D341Med (cell line): Measurements from ENCODE around the gene TACC3.
"Not testable (repeated sequence)": the region's sequence is repeated elsewhere in the genome, so short reads cannot be mapped to it uniquely, and the experiment has no call there.

Experiments used
- DNase-seq: peaks from one replicate; pipeline ENCODE4 v3.0.0; 2012; ENCODE audit warnings: low spot score

TACC3 gene

GRCh38 chr4:1721003-1721665, at the start of gene TACC3, which contains the start of gene TMEM129:
Gene TACC3, plus strand, starts transcription at chr4:1721521. Its CDS starts 1,901 bp downstream, at chr4:1723422.
Gene TMEM129, minus strand, starts transcription at chr4:1721323. Its CDS starts 486 bp downstream, at chr4:1720837.
- peak; percentile 100 for DNase-seq

GRCh38 chr4:1673671-1674070, 47.6 kb upstream of the TACC3 start:
- DNase-seq, result no peak

DNA sequence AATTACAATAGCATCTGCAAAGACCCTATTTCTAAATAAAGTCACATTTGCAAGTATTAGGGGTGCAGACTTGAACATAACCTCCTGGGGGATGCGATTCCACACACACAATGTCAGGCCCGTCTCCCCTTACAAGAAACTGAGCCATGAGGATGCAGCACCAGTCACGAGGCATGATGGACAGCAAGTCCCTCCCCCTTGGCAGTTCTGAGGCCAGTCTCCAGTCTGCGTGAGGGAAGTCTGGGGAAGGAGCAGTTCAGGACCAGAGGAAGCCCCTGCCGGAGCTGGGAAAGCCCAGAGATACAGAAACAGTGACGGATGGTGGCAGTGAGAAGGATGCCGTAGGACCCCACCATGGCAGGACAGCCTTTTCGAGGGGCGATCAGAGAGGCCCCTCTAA, 46.6 kb upstream of the TACC3 start:
- no peak for DNase-seq

DNA sequence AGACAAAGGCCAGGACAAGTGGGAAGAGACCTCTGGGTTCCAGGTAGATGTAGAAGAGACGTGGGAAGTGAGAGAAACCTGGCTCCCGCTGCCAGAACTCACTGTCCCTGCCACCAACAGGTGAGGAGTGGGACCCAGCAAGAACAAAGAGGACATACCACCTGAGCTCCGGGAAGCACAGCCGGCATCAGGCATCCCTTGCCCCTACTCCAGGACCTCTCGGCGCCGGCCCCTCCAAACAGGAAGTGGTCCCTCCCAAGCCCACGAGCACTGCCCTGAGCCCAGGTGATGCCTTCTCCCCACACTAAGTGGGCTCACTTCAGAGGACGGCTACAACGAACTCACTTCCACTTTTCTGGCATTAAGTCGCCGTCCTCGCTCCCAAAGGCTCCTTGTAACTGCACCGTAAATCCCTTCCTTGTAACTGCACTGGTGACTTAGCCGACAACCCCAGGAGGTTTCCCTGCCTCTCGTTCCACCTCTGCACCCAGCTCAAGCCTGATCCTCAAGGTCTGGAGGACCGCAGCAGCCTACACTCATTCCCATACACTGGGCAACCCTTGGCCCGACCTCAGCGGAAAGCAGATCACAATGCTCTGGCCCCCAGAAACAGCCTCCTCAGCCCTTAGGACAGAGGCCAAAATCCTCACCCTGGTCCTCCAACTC, 46.1 kb upstream of the TACC3 start:
- no peak for DNase-seq

GRCh38 chr4:1675802-1676137, 45.6 kb upstream of the TACC3 start:
- no peak for DNase-seq

DNA sequence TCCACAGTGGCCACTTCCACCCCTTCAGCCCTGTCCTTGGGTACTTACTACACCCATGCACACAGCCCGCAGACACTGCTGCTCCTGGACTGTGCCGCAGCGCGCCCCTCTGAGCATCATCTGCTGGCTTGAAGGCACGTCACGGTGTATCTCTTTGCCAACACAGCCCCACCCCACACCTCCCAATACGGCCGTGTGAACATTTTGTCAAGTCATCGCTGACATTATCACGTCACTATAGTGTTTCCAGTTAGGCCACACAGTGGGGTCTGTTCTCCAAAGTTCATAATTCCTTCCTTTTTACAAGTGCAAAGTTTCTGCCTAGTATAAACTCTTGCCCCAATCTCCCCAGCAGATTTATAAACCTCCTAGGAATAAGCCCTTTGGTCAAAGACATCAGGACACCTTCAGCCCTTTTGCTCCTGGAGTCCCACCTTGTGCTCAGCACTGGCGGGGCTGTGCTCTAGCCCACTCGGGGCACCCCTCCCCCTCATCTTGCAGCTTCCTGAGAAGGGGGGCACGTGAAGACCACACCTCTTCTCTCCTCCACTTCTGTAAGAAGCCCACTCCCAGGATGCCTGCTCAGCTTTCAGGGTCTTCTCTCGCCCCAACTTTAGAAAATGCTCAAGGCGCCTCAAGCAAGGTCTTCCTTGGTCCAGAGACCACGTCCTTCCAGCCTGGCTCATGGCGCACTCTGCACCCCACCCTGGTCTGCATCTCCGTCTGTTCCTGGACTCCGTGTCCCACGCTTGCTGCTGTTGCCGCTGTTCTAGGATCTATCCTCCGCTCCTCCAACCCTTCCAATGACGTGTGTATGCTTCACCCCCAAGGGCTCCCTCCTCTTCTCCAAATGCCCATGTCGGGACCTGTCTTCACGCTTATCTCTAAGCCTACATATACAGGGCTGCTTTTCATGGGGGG, 44.5 kb upstream of the TACC3 start:
- DNase-seq, result no peak

DNA sequence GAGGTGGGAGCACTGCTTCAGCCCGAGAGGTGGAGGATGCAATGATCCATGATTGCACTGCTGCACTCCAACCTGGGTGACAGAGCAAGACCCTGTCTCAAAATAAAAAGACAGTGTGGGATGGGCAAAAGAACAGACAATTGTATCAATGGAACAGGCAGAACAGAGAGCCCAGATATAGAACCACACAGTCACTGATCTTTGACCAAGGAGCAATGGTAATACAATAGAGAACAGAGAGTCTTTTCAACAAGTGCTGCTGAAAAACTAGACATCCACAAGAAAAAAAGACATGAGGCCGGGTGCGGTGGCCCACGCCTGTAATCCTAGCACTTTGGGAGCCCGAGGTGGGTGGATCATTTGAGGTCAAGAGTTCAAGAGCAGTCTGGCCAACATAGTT, 43.1 kb upstream of the TACC3 start:
- DNase-seq, result no peak

DNA sequence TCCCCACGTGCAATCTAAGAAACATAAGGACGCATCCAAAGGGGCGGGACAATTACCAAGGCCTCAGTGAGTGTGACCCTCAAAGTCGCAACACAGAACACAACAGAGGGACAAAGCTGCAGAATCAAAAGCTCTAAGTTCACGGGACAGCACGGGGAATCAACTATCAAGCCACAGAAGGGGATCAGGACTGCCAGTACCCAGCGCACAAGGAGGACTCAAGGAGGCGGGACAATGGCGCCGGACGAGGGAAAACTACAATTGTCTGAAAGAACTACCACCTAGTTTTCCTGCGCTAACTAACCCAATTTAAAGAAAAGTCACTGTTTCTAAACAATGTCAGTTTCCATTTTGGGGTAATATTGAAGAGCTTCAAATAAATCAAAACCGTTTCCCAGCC, 38.5 kb upstream of the TACC3 start:
- no peak for DNase-seq

- no peak for DNase-seq
Observed at GRCh38 chr4:1683261-1683735, 38.0 kb upstream of the TACC3 start.

DNA sequence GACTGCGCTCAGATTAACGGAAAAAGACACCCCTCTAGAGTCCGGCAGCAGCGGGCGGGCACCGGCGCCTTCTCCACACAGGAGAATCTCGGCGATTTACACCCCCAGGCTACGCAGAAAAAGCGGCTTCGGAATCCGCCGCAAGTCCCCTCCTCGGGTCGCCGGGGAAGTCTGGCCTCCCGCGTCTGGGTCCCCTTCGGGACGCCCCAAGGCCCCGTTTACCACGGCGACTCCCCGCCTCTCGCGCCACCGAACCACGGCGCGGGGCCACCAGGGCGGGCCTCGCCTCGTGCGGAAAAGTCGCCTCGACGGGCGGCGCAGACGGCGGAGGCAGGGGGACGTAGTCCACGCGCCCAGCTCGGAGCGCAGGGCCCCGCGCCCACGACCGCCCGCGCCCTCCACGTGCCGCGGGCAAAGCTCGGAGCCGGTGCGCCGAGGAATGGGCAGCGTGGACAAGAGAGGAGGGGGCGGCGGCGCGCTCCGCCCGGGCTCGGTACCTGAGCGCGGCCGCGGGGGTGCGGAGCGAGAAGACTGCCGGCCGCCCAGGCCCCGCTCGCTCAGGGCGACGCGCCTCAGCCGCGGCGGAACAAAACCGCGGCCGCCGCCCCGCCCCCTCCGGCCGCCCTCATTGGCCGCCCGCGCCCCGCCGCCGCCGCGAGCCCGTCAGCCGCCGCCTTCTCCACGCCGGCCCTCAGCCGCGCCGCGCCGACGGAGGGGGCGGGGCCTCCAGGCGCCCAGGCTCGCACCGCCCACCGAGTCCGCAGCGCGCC, 37.4 kb upstream of the TACC3 start, which contains the start of gene FAM53A:
FAM53A (minus strand) TSS at position 578 of the 770 bp plus-strand sequence. CDS start 15,572 bp downstream, outside the sequence.
- peak; percentile 97 for DNase-seq

- no peak for DNase-seq
Observed at GRCh38 chr4:1684506-1685234, 36.7 kb upstream of the TACC3 start.

DNA sequence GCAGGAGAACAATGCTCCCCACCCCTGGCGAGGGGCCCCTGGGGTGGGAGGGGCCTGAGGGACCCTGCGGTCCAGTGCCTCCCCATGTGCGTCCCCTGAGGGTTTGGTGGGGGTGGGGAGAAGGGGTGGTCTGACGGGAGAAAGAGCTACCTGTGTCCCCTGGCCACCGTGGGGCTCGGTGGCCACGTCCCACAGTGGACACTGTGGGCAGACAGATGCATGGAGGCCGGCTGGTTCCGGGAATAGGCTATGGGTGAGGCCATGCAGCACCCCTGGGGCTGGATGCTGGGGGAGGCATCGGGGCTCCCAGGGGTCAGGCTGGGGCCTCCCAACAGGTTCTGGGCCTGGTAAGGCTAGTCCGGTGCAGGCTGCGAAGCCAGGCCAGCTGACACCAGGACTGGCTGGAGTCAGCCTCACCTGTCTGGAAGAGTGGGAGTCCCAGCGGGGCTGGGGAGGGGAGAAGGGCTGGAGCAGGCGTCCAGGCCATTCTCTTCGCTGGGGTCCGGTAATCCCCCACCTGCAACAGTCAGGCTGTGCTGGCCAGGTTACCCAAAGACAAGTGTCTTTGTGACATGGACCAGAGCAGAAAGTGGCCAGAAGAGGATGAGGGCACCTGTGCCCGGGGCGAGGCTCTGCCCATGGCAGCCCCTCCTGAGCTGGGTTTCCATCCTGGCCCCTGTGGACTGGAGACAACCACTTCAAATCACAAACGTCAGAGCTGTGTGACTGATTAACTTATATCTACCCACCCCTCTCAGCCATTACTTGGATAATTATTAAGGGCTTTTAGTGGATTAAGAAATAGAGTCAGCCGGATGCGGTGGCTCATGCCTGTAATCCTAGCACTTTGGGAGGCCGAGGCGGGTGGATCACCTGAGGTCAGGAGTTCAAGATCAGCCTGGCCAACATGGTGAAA, 35.8 kb upstream of the TACC3 start:
- DNase-seq, result peak; percentile 74

GRCh38 chr4:1686440-1687036, 34.8 kb upstream of the TACC3 start:
- no peak for DNase-seq

DNA sequence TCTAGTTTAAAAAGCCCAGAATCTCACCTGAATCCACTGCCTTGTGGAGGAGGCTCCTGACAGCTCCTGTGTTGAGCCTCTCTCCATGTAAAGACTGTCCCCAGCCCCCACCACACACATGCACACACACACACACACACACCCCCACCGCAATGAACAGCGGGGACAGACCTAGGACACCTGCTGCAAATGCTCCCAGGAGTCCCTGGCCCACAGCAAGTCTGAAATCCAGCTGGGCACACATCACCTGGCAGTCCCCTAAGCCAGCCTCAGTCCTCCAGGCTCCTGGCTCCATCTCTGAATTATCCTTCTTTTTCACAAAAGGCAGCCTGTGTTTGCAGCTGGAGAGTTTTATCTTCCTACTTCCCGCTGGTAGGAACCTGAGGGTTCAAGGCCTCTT, 30.6 kb upstream of the TACC3 start:
- no peak for DNase-seq

- no peak for DNase-seq
Observed at GRCh38 chr4:1691737-1692373, 29.5 kb upstream of the TACC3 start.

DNA sequence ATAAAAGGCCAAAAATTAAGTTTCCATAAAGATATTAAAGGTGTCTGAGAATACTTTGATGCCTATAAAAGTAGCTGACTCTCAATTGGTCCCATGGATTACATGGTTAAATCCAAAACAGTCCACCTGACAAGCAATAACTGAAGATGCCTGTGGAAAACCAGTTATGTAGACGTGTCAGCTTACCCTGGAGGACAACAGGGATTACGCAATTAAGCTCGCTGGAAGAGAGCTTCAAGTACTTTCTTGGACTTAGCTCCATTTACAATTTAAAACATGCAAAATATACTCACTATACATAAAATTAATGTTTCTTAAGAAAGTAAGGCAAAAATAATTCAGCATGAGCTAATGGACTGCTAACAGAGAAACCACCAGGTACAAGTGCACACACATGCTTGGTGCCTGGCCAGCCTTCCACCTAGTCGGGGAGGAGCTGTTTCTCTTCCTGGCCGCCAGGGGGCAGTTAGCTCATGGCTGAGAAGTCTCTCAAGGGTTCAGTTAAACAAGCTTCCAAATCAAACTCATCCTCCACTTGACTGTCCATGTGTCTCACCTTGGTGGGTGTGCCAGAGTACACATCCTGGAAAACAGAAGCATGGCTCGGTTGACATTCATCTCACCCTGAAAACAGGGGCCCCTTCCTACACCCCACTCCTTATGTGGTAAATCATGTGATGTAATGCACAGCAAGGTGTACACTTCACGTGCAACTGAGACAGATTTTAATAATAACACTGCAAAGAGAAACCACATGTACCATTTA, 28.0 kb upstream of the TACC3 start:
- DNase-seq, result peak; percentile 81

DNA sequence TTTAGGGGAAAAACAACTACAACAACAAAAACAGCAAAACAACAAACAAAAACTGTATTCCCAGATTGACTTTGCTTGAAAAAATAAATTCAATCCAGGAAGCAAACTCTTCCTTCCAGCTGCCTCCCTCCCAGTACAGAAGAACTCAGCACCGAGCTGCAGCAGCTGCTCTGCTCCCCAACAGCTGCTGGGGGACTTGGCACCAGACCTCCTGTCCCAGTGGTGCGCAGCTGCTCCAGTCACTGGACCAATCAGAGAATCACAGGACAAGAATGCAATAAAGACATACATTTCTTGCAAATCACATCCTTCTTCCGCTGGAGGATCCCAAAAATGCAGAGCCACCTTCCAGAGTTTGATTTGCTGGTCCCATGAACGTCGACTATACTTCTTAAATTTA, 25.4 kb upstream of the TACC3 start:
- peak; percentile 62 for DNase-seq

DNA sequence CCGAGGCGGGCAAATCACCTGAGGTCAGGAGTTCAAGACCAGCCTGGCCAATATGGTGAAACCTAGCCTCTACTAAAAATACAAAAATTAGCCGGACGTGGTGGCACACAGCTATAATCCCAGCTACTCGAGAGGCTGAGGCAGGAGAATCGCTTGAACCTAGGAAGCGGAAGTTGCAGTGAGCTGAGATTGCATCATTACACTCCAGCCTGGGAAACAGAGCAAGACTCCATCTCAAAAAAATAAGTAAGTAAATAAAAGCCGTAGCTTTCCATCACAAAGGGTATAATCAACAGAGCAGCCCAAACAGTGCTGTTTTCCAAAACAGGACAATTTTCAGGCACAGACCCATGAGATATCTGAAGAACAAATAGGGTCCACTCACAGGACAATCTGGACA, 19.6 kb upstream of the TACC3 start:
- not testable (repeated sequence) for DNase-seq
